Measurements from ENCODE around the gene ADARB2. TPM values are rescaled to one million over a fixed set of nuclear protein-coding genes. Genes with fewer than 3 reads are reported as not detected.

The ADARB2 gene
- total RNA-seq, 6 donors from 2014 or later, result 0.69 to 5.2 (median 1.8) TPM

DNA sequence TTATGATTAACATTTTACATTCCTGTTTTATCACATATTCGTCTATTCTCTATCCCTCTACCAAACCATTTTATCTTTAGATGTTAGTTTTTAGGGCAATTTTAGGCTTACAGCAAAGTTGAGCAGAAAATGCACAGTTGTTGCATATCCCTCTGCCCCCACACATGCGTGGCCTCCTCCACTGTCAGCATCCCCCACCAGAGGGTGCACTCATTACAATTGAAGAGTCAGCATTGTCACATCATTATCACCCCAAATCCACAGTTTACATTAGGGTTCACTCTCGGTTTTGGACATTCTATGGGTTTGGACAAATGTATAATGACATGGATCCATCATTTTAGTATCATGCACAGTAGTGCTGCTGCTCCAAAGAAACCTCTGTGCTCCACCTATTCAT, 594.7 kb downstream of the ADARB2 start:
- no peak for TF ChIP-seq POLR2A (IDR thresholded peaks at IDR 0.05)
- H3K27me3 ChIP-seq, result no peaks in the 10 kb centered on the region
- no peaks in the 10 kb centered on the region for H3K36me3 ChIP-seq
- no peak overlapping the region for H3K4me3 ChIP-seq
- H3K9me3 ChIP-seq, result peaks cover 7 to 23% (median 12%) of the 10 kb centered on the region in 4 donors
- no peak for ATAC-seq (ENCODE audit: low FRiP score in 2 of 2)
- no peak overlapping the region for H3K27ac ChIP-seq
- whole genome bisulfite sequencing, 2 donors, result 55 to 56% methylated on average over 3 of the region's 3 CpGs
- H3K4me1 ChIP-seq, result no peaks in the 10 kb centered on the region
- DNase-seq, result no peak

DNA sequence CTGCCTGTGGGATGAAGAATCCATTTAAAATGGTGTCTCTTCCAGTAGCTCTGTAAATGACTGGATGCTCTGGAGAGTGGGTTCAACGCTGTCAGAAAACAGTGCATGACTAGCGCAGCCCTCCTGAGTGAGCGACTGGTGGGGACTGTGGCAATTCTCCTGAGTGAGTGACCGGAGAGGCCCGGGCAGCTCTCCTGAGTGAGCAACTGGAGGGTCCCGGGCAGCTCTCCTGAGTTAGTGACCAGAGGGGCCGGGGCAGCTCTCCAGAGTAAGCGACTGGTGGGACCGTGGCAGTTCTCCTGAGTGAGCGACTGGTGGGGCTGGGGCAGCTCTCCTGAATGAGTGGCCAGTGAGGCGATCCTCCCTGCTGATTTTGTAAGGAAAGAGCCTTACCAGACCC, 595.6 kb downstream of the ADARB2 start:
- TF ChIP-seq, protein P1, sequence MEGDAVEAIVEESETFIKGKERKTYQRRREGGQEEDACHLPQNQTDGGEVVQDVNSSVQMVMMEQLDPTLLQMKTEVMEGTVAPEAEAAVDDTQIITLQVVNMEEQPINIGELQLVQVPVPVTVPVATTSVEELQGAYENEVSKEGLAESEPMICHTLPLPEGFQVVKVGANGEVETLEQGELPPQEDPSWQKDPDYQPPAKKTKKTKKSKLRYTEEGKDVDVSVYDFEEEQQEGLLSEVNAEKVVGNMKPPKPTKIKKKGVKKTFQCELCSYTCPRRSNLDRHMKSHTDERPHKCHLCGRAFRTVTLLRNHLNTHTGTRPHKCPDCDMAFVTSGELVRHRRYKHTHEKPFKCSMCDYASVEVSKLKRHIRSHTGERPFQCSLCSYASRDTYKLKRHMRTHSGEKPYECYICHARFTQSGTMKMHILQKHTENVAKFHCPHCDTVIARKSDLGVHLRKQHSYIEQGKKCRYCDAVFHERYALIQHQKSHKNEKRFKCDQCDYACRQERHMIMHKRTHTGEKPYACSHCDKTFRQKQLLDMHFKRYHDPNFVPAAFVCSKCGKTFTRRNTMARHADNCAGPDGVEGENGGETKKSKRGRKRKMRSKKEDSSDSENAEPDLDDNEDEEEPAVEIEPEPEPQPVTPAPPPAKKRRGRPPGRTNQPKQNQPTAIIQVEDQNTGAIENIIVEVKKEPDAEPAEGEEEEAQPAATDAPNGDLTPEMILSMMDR (IDR thresholded peaks at IDR 0.05), result no peak
- TF ChIP-seq POLR2A (IDR thresholded peaks at IDR 0.05), result no peak
- TF ChIP-seq POLR2AphosphoS5 (IDR thresholded peaks at IDR 0.05), result no peak
- TF ChIP-seq EP300 (IDR thresholded peaks at IDR 0.05), result no peak
- 87 to 91% methylated on average over 9 to 11 of the region's 11 CpGs for WGBS, 2 donors
- ATAC-seq (ENCODE audit: low FRiP score in 2 of 2), result no peak

DNA sequence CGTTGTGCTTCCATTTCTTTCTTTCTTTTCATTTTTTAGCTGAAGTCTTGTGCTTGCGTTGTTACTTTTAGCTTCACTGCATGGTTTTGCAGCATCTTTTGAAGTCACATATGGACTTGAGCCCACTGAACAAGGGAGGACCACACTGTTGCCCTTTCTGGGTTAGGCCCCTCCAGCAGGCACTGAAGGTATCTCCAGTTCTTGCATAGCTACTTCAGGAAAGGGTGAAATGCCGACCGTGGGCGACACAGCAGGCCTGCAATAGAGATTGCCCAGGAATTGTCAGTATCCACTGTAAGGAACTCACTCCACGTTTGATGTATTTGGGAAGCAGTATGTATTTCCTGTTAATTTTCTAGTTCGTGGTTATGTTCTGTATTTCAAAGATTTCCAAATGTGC, 596.1 kb downstream of the ADARB2 start:
- peaks cover 7 to 19% (median 9%) of the 10 kb centered on the region in 4 donors for H3K9me3 ChIP-seq
- H3K27me3 ChIP-seq, result no peaks in the 10 kb centered on the region
- DNase-seq (no peak), ATAC-seq (ENCODE audit: low FRiP score in 2 of 2) (no peak)
- WGBS, 2 donors, result 54 to 60% methylated on average over 5 to 7 of the region's 7 CpGs
- no peaks in the 10 kb centered on the region for H3K4me1 ChIP-seq
- no peaks in the 10 kb centered on the region for H3K36me3 ChIP-seq
- H3K4me3 ChIP-seq, result no peak overlapping the region
- no peak overlapping the region for H3K27ac ChIP-seq
- TF ChIP-seq POLR2A (IDR thresholded peaks at IDR 0.05) (no peak), EP300 (IDR thresholded peaks at IDR 0.05) (no peak), POLR2AphosphoS5 (IDR thresholded peaks at IDR 0.05) (no peak)
- TF ChIP-seq, protein P1 (IDR thresholded peaks at IDR 0.05), result no peak

More for the DNA sequence above, 595.6 kb downstream of the ADARB2 start:
- Histone ChIP-seq H3K27ac (no peak overlapping the region), H3K27me3 (no peaks in the 10 kb centered on the region), H3K4me3 (no peak overlapping the region), H3K9me3 (peaks cover 7 to 23% (median 12%) of the 10 kb centered on the region in 4 donors), H3K4me1 (no peaks in the 10 kb centered on the region), H3K36me3 (no peaks in the 10 kb centered on the region)
- no peak for DNase-seq

DNA sequence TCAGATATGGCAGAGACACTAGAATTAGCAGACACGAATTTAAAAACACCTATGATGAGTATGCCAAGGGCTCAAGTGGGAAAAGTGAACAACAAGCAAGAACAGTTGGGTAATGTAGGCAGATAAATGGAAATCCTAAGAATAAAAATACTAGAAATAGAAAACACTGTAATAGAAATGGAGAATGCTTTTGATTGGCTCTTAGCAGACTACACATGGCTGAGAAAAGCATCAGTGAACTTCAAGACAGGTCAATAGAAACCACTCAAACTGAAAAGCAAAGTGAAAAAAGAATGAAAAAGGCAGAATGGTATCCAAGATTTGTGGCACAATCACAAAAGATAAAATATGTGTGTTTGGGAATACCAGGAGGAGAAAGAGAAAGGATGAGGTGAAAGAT, 598.8 kb downstream of the ADARB2 start:
- Histone ChIP-seq H3K36me3 (no peaks in the 10 kb centered on the region), H3K9me3 (peaks cover 0 to 14% (median 0%) of the 10 kb centered on the region in 4 donors), H3K4me1 (no peaks in the 10 kb centered on the region), H3K27ac (no peak overlapping the region), H3K4me3 (no peak overlapping the region), H3K27me3 (no peaks in the 10 kb centered on the region)
- ATAC-seq (ENCODE audit: low FRiP score in 2 of 2) (no peak), DNase-seq (no peak)
- WGBS, 2 donors, result 88 to 90% methylated on average over 1 of the region's 1 CpG
- TF ChIP-seq POLR2AphosphoS5 (IDR thresholded peaks at IDR 0.05), result no peak
- no peak for TF ChIP-seq POLR2A (IDR thresholded peaks at IDR 0.05)
- TF ChIP-seq, protein P1 (IDR thresholded peaks at IDR 0.05), result no peak
- no peak for TF ChIP-seq EP300 (IDR thresholded peaks at IDR 0.05)

DNA sequence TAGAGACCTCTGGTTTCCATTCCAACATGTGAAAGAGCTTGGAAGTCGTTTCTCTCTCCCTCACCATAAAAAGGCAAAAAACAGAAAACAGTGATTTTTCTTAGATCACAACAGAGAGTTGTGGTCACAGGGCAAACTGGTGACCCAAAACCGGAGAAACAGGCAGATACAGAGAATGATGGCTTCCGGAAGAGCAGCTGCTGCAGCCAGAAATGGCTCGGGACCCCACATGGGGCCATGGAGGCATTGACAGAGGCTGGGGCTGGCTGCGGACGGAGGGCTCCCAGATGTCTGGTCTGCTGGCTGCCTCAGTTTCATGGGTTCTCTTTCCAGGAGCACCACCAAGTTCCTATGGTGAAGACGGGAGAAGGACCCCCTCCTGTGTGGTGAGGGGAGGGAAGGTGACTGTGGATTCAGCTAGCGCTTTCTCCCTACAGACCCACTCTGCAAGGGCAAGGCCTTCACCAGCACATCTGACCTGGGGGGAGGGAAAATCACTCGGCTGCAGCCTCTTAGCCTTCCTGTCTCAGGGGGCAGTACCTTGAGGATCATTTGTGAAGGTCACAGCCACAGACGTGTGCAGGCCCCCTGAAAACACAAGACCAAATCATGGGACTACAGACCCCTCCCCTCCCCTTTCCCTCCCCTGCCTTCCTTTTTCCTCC, 599.7 kb downstream of the ADARB2 start:
- Histone ChIP-seq H3K9me3 (peaks cover 0 to 14% (median 0%) of the 10 kb centered on the region in 4 donors), H3K27ac (no peak overlapping the region), H3K27me3 (no peaks in the 10 kb centered on the region), H3K36me3 (no peaks in the 10 kb centered on the region), H3K4me3 (no peak overlapping the region), H3K4me1 (no peaks in the 10 kb centered on the region)
- TF ChIP-seq POLR2AphosphoS5 (IDR thresholded peaks at IDR 0.05), result no peak
- no peak for ATAC-seq (ENCODE audit: low FRiP score in 2 of 2)
- no peak for DNase-seq
- WGBS, 2 donors, result 80 to 84% methylated on average over 7 to 10 of the region's 10 CpGs

DNA sequence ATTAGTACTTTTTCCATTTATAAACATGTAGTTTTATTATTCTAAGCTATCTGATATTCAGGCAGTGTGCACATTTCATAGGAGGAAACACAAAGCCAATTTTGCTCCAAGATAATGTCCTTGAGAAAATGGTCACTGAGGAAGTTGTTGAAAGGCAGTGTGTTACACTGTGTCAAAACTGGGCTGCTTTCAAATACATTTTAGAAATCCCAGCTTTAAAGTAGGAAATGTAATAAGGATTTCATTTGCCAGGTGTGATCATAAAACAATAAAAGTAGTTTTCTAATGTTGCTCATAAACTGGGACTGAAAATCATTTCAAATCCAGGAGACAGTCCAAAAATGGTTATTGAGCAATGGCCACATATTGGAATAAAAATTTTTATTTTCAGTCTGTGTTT, 601.1 kb downstream of the ADARB2 start:
- Histone ChIP-seq H3K36me3 (peaks cover 0 to 10% (median 2%) of the 10 kb centered on the region in 4 donors), H3K27me3 (no peaks in the 10 kb centered on the region), H3K9me3 (peaks cover 0 to 14% (median 0%) of the 10 kb centered on the region in 4 donors), H3K27ac (no peak overlapping the region), H3K4me1 (no peaks in the 10 kb centered on the region), H3K4me3 (no peak overlapping the region)
- no peak for DNase-seq
- TF ChIP-seq POLR2A (IDR thresholded peaks at IDR 0.05) (no peak), EP300 (IDR thresholded peaks at IDR 0.05) (no peak), POLR2AphosphoS5 (IDR thresholded peaks at IDR 0.05) (no peak)
- TF ChIP-seq, protein P1 (IDR thresholded peaks at IDR 0.05), result no peak
- no peak for ATAC-seq (ENCODE audit: low FRiP score in 2 of 2)
